ENCODE data around the gene TMEM30A. TPM values are rescaled to one million over a fixed set of nuclear protein-coding genes. Genes with fewer than 3 reads are reported as not detected.

Gene TMEM30A
- total RNA-seq, 1 donor from 2014 or later: 178 TPM

- H3K4me3 ChIP-seq: peak overlapping the region; percentile 57
- no peaks in the 10 kb centered on the region for H3K9me3 ChIP-seq
- ATAC-seq: peak; percentile 74 to 79
- H3K27ac ChIP-seq: peak overlapping the region; percentile 69
- DNase-seq: peak; percentile 67
- no peak for TF ChIP-seq CTCF (IDR thresholded peaks at IDR 0.05)
- peaks cover 47% of the 10 kb centered on the region for H3K4me1 ChIP-seq
- H3K36me3 ChIP-seq: no peaks in the 10 kb centered on the region
- intact Hi-C loops (cut with DNase I): no loop called here
- H3K27me3 ChIP-seq (ENCODE audit: low read depth): peaks cover 69% of the 10 kb centered on the region
Observed at GRCh38 chr6:75204959-75205775, 79.4 kb downstream of the TMEM30A start.

- Histone ChIP-seq H3K27me3 (ENCODE audit: low read depth) (peaks cover 73% of the 10 kb centered on the region), H3K36me3 (no peaks in the 10 kb centered on the region), H3K27ac (peak overlapping the region; percentile 69), H3K4me3 (peak overlapping the region; percentile 57), H3K4me1 (peaks cover 47% of the 10 kb centered on the region), H3K9me3 (no peaks in the 10 kb centered on the region)
- intact Hi-C loops (cut with DNase I): no loop called here
- DNase-seq (peak; percentile 65), ATAC-seq (peak in 1 of 2 donors; percentile 40)
- TF ChIP-seq CTCF (IDR thresholded peaks at IDR 0.05): peak; percentile 64
Observed at GRCh38 chr6:75204217-75204958, 80.2 kb downstream of the TMEM30A start.

GRCh38 chr6:75203721-75204120 is 80.9 kb downstream of the TMEM30A start:
- ATAC-seq (no peak), DNase-seq (no peak)
- H3K9me3 ChIP-seq: no peaks in the 10 kb centered on the region
- peak overlapping the region; percentile 57 for H3K4me3 ChIP-seq
- TF ChIP-seq CTCF (IDR thresholded peaks at IDR 0.05): no peak
- H3K36me3 ChIP-seq: no peaks in the 10 kb centered on the region
- intact Hi-C loops (cut with DNase I): no loop called here
- H3K27me3 ChIP-seq (ENCODE audit: low read depth): peaks cover 71% of the 10 kb centered on the region
- peaks cover 45% of the 10 kb centered on the region for H3K4me1 ChIP-seq
- peak overlapping the region; percentile 69 for H3K27ac ChIP-seq

Other genes starting within 250 kb of the TMEM30A start
- 36.6 TPM for gene COL12A1, start 78.7 kb downstream of the TMEM30A start, total RNA-seq
- gene COX7A2, start 41.0 kb downstream of the TMEM30A start, total RNA-seq: 267 TPM
- 17.4 TPM for gene FILIP1, start 209.0 kb upstream of the TMEM30A start, total RNA-seq